Naive thymus-derived CD8-positive, alpha-beta T cell (primary cell): ENCODE measurements around the gene LYVE1. TPM values are rescaled to one million over a fixed set of nuclear protein-coding genes. Genes with fewer than 3 reads are reported as not detected.

Source experiments
- ATAC-seq, 2 donors: fragments of 150-1000 bp; cut with Tn5 transposase in 1 of 2; sonication (Bioruptor Pico), chemical (Tn5 transposase) in 1 of 2; 1 replicate in 1 of 2; 2 replicates in 1 of 2; pipeline ENCODE4 v1.10.0; 2021; ENCODE audit warnings: mild to moderate bottlenecking in 2 of 2, moderate library complexity in 2 of 2
- POLR2A ChIA-PET: fragments of 350-600 bp; sonication (Branson Sonifier 250); formaldehyde crosslinking; loops from one replicate; lab custom pipeline; 2021; ENCODE audit warnings: antibody characterized with exemption; lab: Charles Lee
- DNase-seq, 10 donors: peaks; one replicate each; pipeline versions ENCODE4 v3.0.0 to v3.0.0-alpha.2; 2020 to 2022
- H3K27ac Mint-ChIP-seq, 10 donors: one replicate each; pipeline ENCODE4 v1.8.0; 2020 to 2022; ENCODE audit warnings: mild to moderate bottlenecking in 10 of 10, mixed read lengths in 10 of 10, moderate library complexity in 4 of 10, inconsistent platforms in 1 of 10
- H3K27me3 Mint-ChIP-seq, 5 donors: one replicate each; pipeline ENCODE4 v1.8.0; 2021 to 2022; ENCODE audit warnings: mixed read lengths in 5 of 5
- H3K36me3 Mint-ChIP-seq, 3 donors: one replicate each; pipeline ENCODE4 v1.8.0; 2020 to 2022; ENCODE audit warnings: mixed read lengths in 3 of 3, mild to moderate bottlenecking in 2 of 3, inconsistent platforms in 1 of 3
- H3K4me1 Mint-ChIP-seq, 4 donors: one replicate each; pipeline ENCODE4 v1.8.0; 2021 to 2022; ENCODE audit warnings: mixed read lengths in 4 of 4
- H3K4me3 Mint-ChIP-seq, 10 donors: one replicate each; pipeline ENCODE4 v1.8.0; 2020 to 2022; ENCODE audit warnings: mild to moderate bottlenecking in 10 of 10, mixed read lengths in 10 of 10, moderate library complexity in 6 of 10, inconsistent platforms in 1 of 10
- H3K9me3 Mint-ChIP-seq, 9 donors: one replicate each; pipeline ENCODE4 v1.8.0; 2020 to 2022; ENCODE audit warnings: mixed read lengths in 9 of 9, mild to moderate bottlenecking in 3 of 9, inconsistent platforms in 1 of 9, moderate library complexity in 1 of 9
- polyA plus RNA-seq, 3 donors: library from polyadenylated mRNA; unstranded; fragments of 300-500 nt; fragmentation: Illumina TruSeq; gene quantifications; one replicate each; pipeline ENCODE4 v1.2.3, GENCODE V29; 2021
- total RNA-seq, 8 experiments: library from RNA in 2 of 8; stranded (reverse) in 2 of 8; gene quantifications; one replicate each; pipeline ENCODE4 v1.2.3 and lab custom pipeline; 2021 to 2026

LYVE1 gene
- total and polyA plus RNA-seq, 5 experiments from 2014 or later = not detected

GRCh38 chr11:10514709-10515108, 53.8 kb downstream of the LYVE1 start:
- Mint-ChIP-seq H3K36me3 (peaks cover 0 to 45% (median 5%) of the 10 kb centered on the region in 3 donors), H3K27me3 (no peaks in the 10 kb centered on the region), H3K4me3 (no peak overlapping the region), H3K27ac (peak overlapping the region in 5 of 10 donors; percentile 18 to 67 (median 38)), H3K4me1 (peaks cover 0 to 5% (median 0%) of the 10 kb centered on the region in 4 donors), H3K9me3 (no peaks in the 10 kb centered on the region)
- DNase-seq (no peak), ATAC-seq (no peak)
- POLR2A ChIA-PET = no interaction called here

GRCh38 chr11:10514202-10514601, 54.3 kb downstream of the LYVE1 start:
- Mint-ChIP-seq H3K4me1 (peaks cover 0 to 5% (median 0%) of the 10 kb centered on the region in 4 donors), H3K9me3 (no peaks in the 10 kb centered on the region), H3K4me3 (no peak overlapping the region), H3K27ac (peak overlapping the region in 2 of 10 donors; percentile 33 to 60), H3K36me3 (peaks cover 0 to 41% (median 3%) of the 10 kb centered on the region in 3 donors), H3K27me3 (no peaks in the 10 kb centered on the region)
- no peak for ATAC-seq
- POLR2A ChIA-PET = no interaction called here
- no peak for DNase-seq

GRCh38 chr11:10511181-10511621, 57.3 kb downstream of the LYVE1 start:
- POLR2A ChIA-PET = no interaction called here
- peaks cover 0 to 32% (median 0%) of the 10 kb centered on the region in 3 donors for H3K36me3 Mint-ChIP-seq

More at GRCh38 chr11:10511181-10511621, 57.3 kb downstream of the LYVE1 start:
- Mint-ChIP-seq H3K4me3 (no peak overlapping the region), H3K27ac (peak overlapping the region in 1 of 10 donors; percentile 23), H3K9me3 (no peaks in the 10 kb centered on the region), H3K4me1 (peaks cover 0 to 2% (median 0%) of the 10 kb centered on the region in 4 donors), H3K27me3 (no peaks in the 10 kb centered on the region)
- no peak for DNase-seq
- no peak for ATAC-seq

Other genes with a start within 250 kb of the LYVE1 start
- 10 to 100 TPM; 24.9 to 28.0 TPM for gene AMPD3, start 113.4 kb downstream of the LYVE1 start, total RNA-seq
- gene AMPD3, start 113.4 kb downstream of the LYVE1 start, polyA plus RNA-seq = 10 to 100 TPM in 2 of 3 donors, 1 to 10 TPM in 1; 4.3 to 14.2 (median 10.6) TPM
- 10 to 100 TPM; 18.8 to 19.3 TPM for gene RNF141, start 27.5 kb downstream of the LYVE1 start, total RNA-seq
- 10 to 100 TPM; 20.5 to 22.9 (median 22.8) TPM for gene RNF141, start 27.5 kb downstream of the LYVE1 start, polyA plus RNA-seq
- not detected for gene IRAG1, start 125.1 kb upstream of the LYVE1 start, total RNA-seq
- not detected for gene IRAG1, start 125.1 kb upstream of the LYVE1 start, polyA plus RNA-seq
- 10 to 100 TPM; 58.2 to 66.4 TPM for gene CTR9, start 182.6 kb upstream of the LYVE1 start, total RNA-seq
- 10 to 100 TPM; 53.2 to 66.8 (median 53.7) TPM for gene CTR9, start 182.6 kb upstream of the LYVE1 start, polyA plus RNA-seq
- gene EIF4G2, start 240.3 kb upstream of the LYVE1 start, total RNA-seq = 100 to 1,000 TPM; 631 to 638 TPM
- gene EIF4G2, start 240.3 kb upstream of the LYVE1 start, polyA plus RNA-seq = 100 to 1,000 TPM; 315 to 425 (median 340) TPM